Measurements from ENCODE around the gene PTPRN2. TPM values are rescaled to one million over a fixed set of nuclear protein-coding genes. Genes with fewer than 3 reads are reported as not detected.

The PTPRN2 gene
- polyA plus RNA-seq, 1 of the 3 experiments (the other 2 are of a cell fraction) = 4.0 TPM

DNA sequence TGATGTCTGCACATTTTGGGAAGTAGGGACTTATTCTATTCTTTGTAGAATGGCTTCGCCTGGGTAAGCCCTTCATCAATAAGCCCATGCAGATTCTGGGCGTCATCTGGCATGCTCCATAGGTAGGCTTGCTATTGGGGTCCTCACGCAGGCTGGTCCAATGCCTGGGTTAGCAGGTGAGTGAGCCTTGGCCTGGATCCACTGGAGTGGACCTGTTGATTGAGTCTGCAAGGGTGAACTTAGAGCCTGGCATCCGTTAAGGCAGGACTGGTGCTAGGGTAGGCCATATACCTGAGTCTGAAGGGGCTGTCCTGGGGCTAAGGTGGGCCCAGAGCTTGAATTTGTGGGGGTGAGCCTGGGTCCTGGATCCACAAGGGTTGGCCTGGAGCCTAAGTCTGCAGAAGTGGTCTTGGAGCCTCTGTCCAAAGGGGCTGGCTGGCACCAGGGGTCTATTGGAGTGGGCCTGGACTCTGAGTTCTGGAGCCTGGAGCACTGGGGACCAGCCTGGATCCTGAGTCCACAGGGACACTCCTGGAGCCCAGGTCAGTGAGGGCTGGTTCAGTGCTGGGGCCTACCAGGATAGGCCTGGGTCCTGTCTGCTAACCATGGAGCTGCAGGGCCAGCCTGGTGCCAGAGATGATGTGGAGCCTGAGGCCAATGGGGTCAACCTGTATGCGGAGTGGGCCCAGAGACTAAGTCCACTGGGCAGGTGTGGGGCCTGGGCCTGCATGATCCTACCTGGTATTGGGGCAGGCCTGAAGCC is 297.7 kb downstream of the PTPRN2 start:
- Histone ChIP-seq H2AFZ (ENCODE audit: low read depth) (no peak overlapping the region), H3F3A (replicated peaks; ENCODE audit: insufficient read depth) (no peaks in the 10 kb centered on the region), H3K27me3 (ENCODE audit: insufficient read depth) (no peaks in the 10 kb centered on the region), H3K4me2 (no peak overlapping the region), H3K9ac (no peak overlapping the region), H4K20me1 (ENCODE audit: insufficient read depth) (no peaks in the 10 kb centered on the region), H3K27ac (ENCODE audit: low read depth in 2 of 2, low read length in 1 of 2) (no peak overlapping the region), H3K9me3 (peaks cover 29% of the 10 kb centered on the region; the same call in 1 of the 2 replicates), H3K79me2 (ENCODE audit: insufficient read depth) (no peaks in the 10 kb centered on the region), H3K4me3 (ENCODE audit: low read depth in 2 of 2, low read length in 1 of 2) (no peak overlapping the region; a peak in 1 of 4 replicates), H3K9me2 (no peaks in the 10 kb centered on the region), H3K4me1 (ENCODE audit: control insufficient read depth in 1 of 2, insufficient read depth in 2 of 2, low read depth in 1 of 2, low read length in 1 of 2) (peaks cover 0 to 8% of the 10 kb centered on the region in 2 experiments; a peak in 1 of 4 replicates), H3K36me3 (replicated peaks in 1 of 2; ENCODE audit: control insufficient read depth in 1 of 2, insufficient read depth in 2 of 2, low read length in 1 of 2) (no peaks in the 10 kb centered on the region)
- no peak for DNase-seq
- no peak for TF ChIP-seq POLR2AphosphoS5 (IDR thresholded peaks at IDR 0.05; ENCODE audit: low read depth, low read length)
- no peak for TF ChIP-seq TEAD4 (IDR thresholded peaks at IDR 0.05; ENCODE audit: borderline replicate concordance, insufficient read depth)
- TF ChIP-seq, protein P1, sequence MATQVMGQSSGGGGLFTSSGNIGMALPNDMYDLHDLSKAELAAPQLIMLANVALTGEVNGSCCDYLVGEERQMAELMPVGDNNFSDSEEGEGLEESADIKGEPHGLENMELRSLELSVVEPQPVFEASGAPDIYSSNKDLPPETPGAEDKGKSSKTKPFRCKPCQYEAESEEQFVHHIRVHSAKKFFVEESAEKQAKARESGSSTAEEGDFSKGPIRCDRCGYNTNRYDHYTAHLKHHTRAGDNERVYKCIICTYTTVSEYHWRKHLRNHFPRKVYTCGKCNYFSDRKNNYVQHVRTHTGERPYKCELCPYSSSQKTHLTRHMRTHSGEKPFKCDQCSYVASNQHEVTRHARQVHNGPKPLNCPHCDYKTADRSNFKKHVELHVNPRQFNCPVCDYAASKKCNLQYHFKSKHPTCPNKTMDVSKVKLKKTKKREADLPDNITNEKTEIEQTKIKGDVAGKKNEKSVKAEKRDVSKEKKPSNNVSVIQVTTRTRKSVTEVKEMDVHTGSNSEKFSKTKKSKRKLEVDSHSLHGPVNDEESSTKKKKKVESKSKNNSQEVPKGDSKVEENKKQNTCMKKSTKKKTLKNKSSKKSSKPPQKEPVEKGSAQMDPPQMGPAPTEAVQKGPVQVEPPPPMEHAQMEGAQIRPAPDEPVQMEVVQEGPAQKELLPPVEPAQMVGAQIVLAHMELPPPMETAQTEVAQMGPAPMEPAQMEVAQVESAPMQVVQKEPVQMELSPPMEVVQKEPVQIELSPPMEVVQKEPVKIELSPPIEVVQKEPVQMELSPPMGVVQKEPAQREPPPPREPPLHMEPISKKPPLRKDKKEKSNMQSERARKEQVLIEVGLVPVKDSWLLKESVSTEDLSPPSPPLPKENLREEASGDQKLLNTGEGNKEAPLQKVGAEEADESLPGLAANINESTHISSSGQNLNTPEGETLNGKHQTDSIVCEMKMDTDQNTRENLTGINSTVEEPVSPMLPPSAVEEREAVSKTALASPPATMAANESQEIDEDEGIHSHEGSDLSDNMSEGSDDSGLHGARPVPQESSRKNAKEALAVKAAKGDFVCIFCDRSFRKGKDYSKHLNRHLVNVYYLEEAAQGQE (IDR thresholded peaks at IDR 0.05; ENCODE audit: low read depth, low read length) = no peak
- TF ChIP-seq MXI1 (IDR thresholded peaks at IDR 0.05; ENCODE audit: low read depth, low read length) = no peak
- no peak for TF ChIP-seq RFX5 (IDR thresholded peaks at IDR 0.05; ENCODE audit: low read length)
- no peak for TF ChIP-seq IRF3 (IDR thresholded peaks at IDR 0.05; ENCODE audit: low read depth, low read length)
- TF ChIP-seq, protein P2, sequence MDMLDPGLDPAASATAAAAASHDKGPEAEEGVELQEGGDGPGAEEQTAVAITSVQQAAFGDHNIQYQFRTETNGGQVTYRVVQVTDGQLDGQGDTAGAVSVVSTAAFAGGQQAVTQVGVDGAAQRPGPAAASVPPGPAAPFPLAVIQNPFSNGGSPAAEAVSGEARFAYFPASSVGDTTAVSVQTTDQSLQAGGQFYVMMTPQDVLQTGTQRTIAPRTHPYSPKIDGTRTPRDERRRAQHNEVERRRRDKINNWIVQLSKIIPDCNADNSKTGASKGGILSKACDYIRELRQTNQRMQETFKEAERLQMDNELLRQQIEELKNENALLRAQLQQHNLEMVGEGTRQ (IDR thresholded peaks at IDR 0.05; ENCODE audit: borderline replicate concordance, low read depth, low read length) = no peak
- TF ChIP-seq CHD2 (IDR thresholded peaks at IDR 0.05; ENCODE audit: low read length, partially characterized antibody) = no peak
- TF ChIP-seq FOXJ3 (CRISPR knock-in tag; IDR thresholded peaks at IDR 0.05) = no peak
- TF ChIP-seq SMC3 (IDR thresholded peaks at IDR 0.05; ENCODE audit: low read depth, low read length) = no peak
- no peak for TF ChIP-seq GATA2 (CRISPR knock-in tag; IDR thresholded peaks at IDR 0.05)
- TF ChIP-seq, protein P3, sequence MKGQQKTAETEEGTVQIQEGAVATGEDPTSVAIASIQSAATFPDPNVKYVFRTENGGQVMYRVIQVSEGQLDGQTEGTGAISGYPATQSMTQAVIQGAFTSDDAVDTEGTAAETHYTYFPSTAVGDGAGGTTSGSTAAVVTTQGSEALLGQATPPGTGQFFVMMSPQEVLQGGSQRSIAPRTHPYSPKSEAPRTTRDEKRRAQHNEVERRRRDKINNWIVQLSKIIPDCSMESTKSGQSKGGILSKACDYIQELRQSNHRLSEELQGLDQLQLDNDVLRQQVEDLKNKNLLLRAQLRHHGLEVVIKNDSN (IDR thresholded peaks at IDR 0.05; ENCODE audit: borderline replicate concordance, low read depth) = no peak
- WGBS (ENCODE audit: low lambda C conversion rate) = 16% methylated on average over 4 of the region's 5 CpGs
- POLR2A ChIA-PET = no interaction called here
- CTCF ChIA-PET = no interaction called here
